Right lobe of liver (tissue), 4 donors: ENCODE measurements around the gene ZNF594.

Source experiments
- POLR2A ChIP-seq: fragments of 450-650 bp; IDR thresholded peaks from one replicate; pipeline ENCODE4 v1.6.1; 2017; ENCODE audit warnings: antibody characterized with exemption, mild to moderate bottlenecking
- TF ChIP-seq, protein P1 (sequence below), 4 donors: fragments of 200-600 bp in 3 of 4; fragments of 450-650 bp in 1 of 4; IDR thresholded peaks; one replicate each; pipeline versions ENCODE4 v1.5.1 to v1.8.0; 2016 to 2022; ENCODE audit warnings: antibody characterized with exemption in 4 of 4, mild to moderate bottlenecking in 2 of 4
- donor health status: DM: no; HTN: no; CAD: no.
- donor health status: DM: no; HTN: no; CAD: no.
- donor health status: DM: no; HTN: yes; CAD: no.

DNA sequence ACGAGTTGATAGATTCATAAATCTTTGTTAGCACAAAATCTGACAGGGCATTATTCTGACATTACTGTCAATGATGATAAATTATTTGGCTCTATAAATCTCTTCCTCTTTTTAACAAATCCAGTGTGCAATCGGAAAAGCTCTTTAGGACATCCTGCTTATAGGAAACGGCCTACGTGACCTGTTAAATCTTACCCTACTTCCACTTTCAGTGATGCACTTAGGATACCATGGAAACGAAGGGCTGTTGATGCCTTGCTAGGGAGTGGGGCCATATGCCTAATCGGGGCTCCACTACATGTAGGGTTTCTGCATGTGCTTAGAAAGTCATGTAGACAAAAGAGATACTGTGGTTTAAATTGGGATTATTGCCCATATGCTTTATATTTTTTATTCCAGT lies 27.2 kb downstream of the ZNF594 start:
- TF ChIP-seq, protein P1, sequence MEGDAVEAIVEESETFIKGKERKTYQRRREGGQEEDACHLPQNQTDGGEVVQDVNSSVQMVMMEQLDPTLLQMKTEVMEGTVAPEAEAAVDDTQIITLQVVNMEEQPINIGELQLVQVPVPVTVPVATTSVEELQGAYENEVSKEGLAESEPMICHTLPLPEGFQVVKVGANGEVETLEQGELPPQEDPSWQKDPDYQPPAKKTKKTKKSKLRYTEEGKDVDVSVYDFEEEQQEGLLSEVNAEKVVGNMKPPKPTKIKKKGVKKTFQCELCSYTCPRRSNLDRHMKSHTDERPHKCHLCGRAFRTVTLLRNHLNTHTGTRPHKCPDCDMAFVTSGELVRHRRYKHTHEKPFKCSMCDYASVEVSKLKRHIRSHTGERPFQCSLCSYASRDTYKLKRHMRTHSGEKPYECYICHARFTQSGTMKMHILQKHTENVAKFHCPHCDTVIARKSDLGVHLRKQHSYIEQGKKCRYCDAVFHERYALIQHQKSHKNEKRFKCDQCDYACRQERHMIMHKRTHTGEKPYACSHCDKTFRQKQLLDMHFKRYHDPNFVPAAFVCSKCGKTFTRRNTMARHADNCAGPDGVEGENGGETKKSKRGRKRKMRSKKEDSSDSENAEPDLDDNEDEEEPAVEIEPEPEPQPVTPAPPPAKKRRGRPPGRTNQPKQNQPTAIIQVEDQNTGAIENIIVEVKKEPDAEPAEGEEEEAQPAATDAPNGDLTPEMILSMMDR (IDR thresholded peaks at IDR 0.05), result no peak
- TF ChIP-seq POLR2A, result no peak
